Chondrocyte (in vitro differentiated cells): ENCODE measurements around the gene SLC2A5. TPM values are rescaled to one million over a fixed set of nuclear protein-coding genes. Genes with fewer than 3 reads are reported as not detected.
A peak's percentile ranks its signal among the peaks of the same experiment; 100 is the strongest.

Source experiments
- DNase-seq: peaks from one replicate; pipeline ENCODE4 v3.0.0; 2021; ENCODE audit warnings: mixed read lengths, low spot score
- H3K27ac Mint-ChIP-seq: one replicate; pipeline ENCODE4 v1.8.0; 2021; ENCODE audit warnings: mild to moderate bottlenecking, moderate library complexity, mixed read lengths; ENCODE audit not compliant: unreplicated experiment
- H3K27me3 Mint-ChIP-seq: 2 replicates; pipeline ENCODE4 v1.8.0; 2021; ENCODE audit warnings: low read depth, mixed read lengths
- H3K36me3 Mint-ChIP-seq: 2 replicates; pipeline ENCODE4 v1.8.0; 2021; ENCODE audit warnings: low read depth, mixed read lengths
- H3K4me1 Mint-ChIP-seq: 2 replicates; pipeline ENCODE4 v1.8.0; 2021; ENCODE audit warnings: low read depth, mild to moderate bottlenecking, mixed read lengths
- H3K4me3 Mint-ChIP-seq: one replicate; pipeline ENCODE4 v1.8.0; 2021; ENCODE audit warnings: mild to moderate bottlenecking, moderate library complexity, mixed read lengths; ENCODE audit not compliant: unreplicated experiment
- H3K9me3 Mint-ChIP-seq: 2 replicates; pipeline ENCODE4 v1.8.0; 2021; ENCODE audit warnings: low read depth, mixed read lengths
- CTCF ChIP-seq: fragments of 200-600 bp; sonication (generic); IDR thresholded peaks from 2 replicates; pipeline ENCODE4 v1.5.0; 2021; ENCODE audit warnings: antibody characterized with exemption, mild to moderate bottlenecking, moderate library complexity
- total RNA-seq: library from RNA; stranded (reverse); gene quantifications from 3 replicates; pipeline ENCODE4 v1.2.1, GENCODE V29; 2021

SLC2A5 gene
- total RNA-seq, 1 donor from 2014 or later: 0.27 TPM

- no peaks in the 10 kb centered on the region for H3K36me3 Mint-ChIP-seq
- H3K4me1 Mint-ChIP-seq: peaks cover 17% of the 10 kb centered on the region
- TF ChIP-seq CTCF: peak; percentile 98
- no peaks in the 10 kb centered on the region for H3K27me3 Mint-ChIP-seq
- no peak overlapping the region for H3K4me3 Mint-ChIP-seq
- DNase-seq: no peak
- H3K27ac Mint-ChIP-seq: no peak overlapping the region
- no peaks in the 10 kb centered on the region for H3K9me3 Mint-ChIP-seq
Observed at GRCh38 chr1:8987881-8988617, 81.4 kb downstream of the SLC2A5 start.

GRCh38 chr1:8986814-8987190 lies 82.6 kb downstream of the SLC2A5 start:
- H3K36me3 Mint-ChIP-seq: no peaks in the 10 kb centered on the region
- no peak for TF ChIP-seq CTCF

DNA sequence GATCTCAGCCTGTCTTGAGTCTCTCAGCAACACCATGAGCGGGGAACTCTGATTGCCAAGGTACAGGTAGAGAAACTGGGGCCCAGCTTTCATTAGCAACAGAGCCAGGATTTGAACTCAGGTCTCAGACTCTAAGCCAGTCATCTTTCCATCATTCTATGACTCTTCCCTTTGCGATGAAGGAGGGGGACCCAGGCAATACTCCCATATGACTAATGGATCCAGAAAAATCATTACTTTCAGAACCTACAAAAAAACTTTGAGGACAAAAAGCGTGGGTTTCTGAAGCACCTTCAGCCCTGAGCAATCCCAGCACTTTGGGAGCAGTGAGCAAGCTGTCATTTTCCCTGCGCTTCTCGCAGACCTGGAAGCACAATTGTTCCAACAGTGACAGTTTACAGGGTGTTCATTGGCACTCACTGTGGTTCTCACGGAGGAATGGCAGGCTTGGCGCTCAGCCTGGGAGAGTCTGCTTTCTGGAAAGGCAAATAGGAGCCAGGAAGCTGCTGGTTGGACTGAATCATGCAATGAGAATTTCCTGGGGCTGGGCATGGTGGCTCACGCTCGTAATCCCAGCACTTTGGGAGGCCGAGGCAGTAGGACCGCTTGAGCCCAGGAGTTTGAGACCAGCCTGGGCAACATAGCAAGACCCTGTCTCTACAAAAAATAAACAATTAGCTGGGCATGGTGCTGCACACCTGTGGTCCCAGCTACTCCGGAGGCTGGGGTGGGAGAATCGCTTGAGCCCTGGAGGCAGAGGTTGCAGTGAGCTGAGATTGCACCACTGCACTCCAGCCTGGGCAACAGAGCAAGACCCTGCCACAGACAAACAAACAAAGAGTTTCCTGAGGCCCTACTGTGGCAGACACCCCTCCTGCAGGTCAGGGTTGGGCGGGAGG lies 83.3 kb downstream of the SLC2A5 start:
- Mint-ChIP-seq H3K4me3 (no peak overlapping the region), H3K27ac (peak overlapping the region; percentile 90), H3K27me3 (no peaks in the 10 kb centered on the region), H3K9me3 (no peaks in the 10 kb centered on the region), H3K4me1 (peaks cover 17% of the 10 kb centered on the region), H3K36me3 (no peaks in the 10 kb centered on the region)
- no peak for TF ChIP-seq CTCF
- peak; percentile 72 for DNase-seq

More at GRCh38 chr1:8986814-8987190, 82.6 kb downstream of the SLC2A5 start:
- H3K4me1 Mint-ChIP-seq: peaks cover 17% of the 10 kb centered on the region
- H3K27ac Mint-ChIP-seq: peak overlapping the region; percentile 90
- H3K9me3 Mint-ChIP-seq: no peaks in the 10 kb centered on the region
- no peak overlapping the region for H3K4me3 Mint-ChIP-seq
- DNase-seq: no peak
- no peaks in the 10 kb centered on the region for H3K27me3 Mint-ChIP-seq

Other genes with a start within 250 kb of the SLC2A5 start
- gene ENO1, start 190.9 kb downstream of the SLC2A5 start, total RNA-seq: 955 to 1,165 TPM (median 1,154 TPM) in 3 replicates
- gene CA6, start 123.8 kb downstream of the SLC2A5 start, total RNA-seq: not detected in 3 replicates
- not detected in 3 replicates for gene SLC2A7, start 43.2 kb downstream of the SLC2A5 start, total RNA-seq
- gene GPR157, start 59.5 kb upstream of the SLC2A5 start, total RNA-seq: 1.9 to 8.2 TPM (median 6.9 TPM) in 3 replicates
- 37.0 to 41.4 TPM (median 38.9 TPM) in 3 replicates for gene H6PD, start 165.1 kb upstream of the SLC2A5 start, total RNA-seq
- gene SPSB1, start 223.3 kb upstream of the SLC2A5 start, total RNA-seq: 164 to 184 TPM (median 173 TPM) in 3 replicates